Activated naive CD8-positive, alpha-beta T cell (primary cell): ENCODE results near the gene MICALL1.
A peak's percentile ranks its signal among the peaks of the same experiment; 100 is the strongest.

Source experiments
- H3K27ac Mint-ChIP-seq: one replicate; pipeline ENCODE4 v1.8.0; 2021; ENCODE audit warnings: mixed read lengths
- H3K27me3 Mint-ChIP-seq: one replicate; pipeline ENCODE4 v1.8.0; 2021; ENCODE audit warnings: mixed read lengths
- H3K36me3 Mint-ChIP-seq: one replicate; pipeline ENCODE4 v1.8.0; 2021; ENCODE audit warnings: mixed read lengths
- H3K4me1 Mint-ChIP-seq: one replicate; pipeline ENCODE4 v1.8.0; 2021; ENCODE audit warnings: low read depth, mixed read lengths
- H3K4me3 Mint-ChIP-seq: one replicate; pipeline ENCODE4 v1.8.0; 2021; ENCODE audit warnings: mild to moderate bottlenecking, mixed read lengths
- H3K9me3 Mint-ChIP-seq: one replicate; pipeline ENCODE4 v1.8.0; 2021; ENCODE audit warnings: low read depth, mixed read lengths

Gene MICALL1

GRCh38 chr22:37905534-37906363 lies at the start of gene MICALL1:
MICALL1 (plus strand) TSS chr22:37906297; CDS start chr22:37906423, 126 bp downstream.
- H3K4me3 Mint-ChIP-seq, result peak within 1 kb of the TSS; percentile 85
- peaks cover 30% of the 10 kb centered on the region for H3K4me1 Mint-ChIP-seq
- H3K27me3 Mint-ChIP-seq, result no peaks in the 10 kb centered on the region
- H3K27ac Mint-ChIP-seq, result peak within 1 kb of the TSS; percentile 81
- no peaks in the 10 kb centered on the region for H3K36me3 Mint-ChIP-seq
- no peaks in the 10 kb centered on the region for H3K9me3 Mint-ChIP-seq

GRCh38 chr22:37860796-37861421 lies 45.2 kb upstream of the MICALL1 start:
- no peak overlapping the region for H3K4me3 Mint-ChIP-seq
- H3K9me3 Mint-ChIP-seq, result no peaks in the 10 kb centered on the region
- no peaks in the 10 kb centered on the region for H3K27me3 Mint-ChIP-seq
- H3K27ac Mint-ChIP-seq, result no peak overlapping the region
- H3K4me1 Mint-ChIP-seq, result peaks cover 13% of the 10 kb centered on the region
- H3K36me3 Mint-ChIP-seq, result no peaks in the 10 kb centered on the region

- peaks cover 11% of the 10 kb centered on the region for H3K4me1 Mint-ChIP-seq
- H3K27me3 Mint-ChIP-seq, result no peaks in the 10 kb centered on the region
- H3K36me3 Mint-ChIP-seq, result no peaks in the 10 kb centered on the region
- no peak overlapping the region for H3K27ac Mint-ChIP-seq
- H3K9me3 Mint-ChIP-seq, result no peaks in the 10 kb centered on the region
- no peak overlapping the region for H3K4me3 Mint-ChIP-seq
Measured at GRCh38 chr22:37862570-37863325, 43.3 kb upstream of the MICALL1 start.

GRCh38 chr22:37865510-37865909 lies 40.6 kb upstream of the MICALL1 start:
- Mint-ChIP-seq H3K36me3 (peaks cover 3% of the 10 kb centered on the region), H3K4me1 (peaks cover 12% of the 10 kb centered on the region), H3K27me3 (no peaks in the 10 kb centered on the region), H3K27ac (no peak overlapping the region), H3K9me3 (no peaks in the 10 kb centered on the region), H3K4me3 (no peak overlapping the region)

- Mint-ChIP-seq H3K27ac (no peak overlapping the region), H3K4me1 (peaks cover 1% of the 10 kb centered on the region), H3K36me3 (peaks cover 10% of the 10 kb centered on the region), H3K27me3 (no peaks in the 10 kb centered on the region), H3K9me3 (no peaks in the 10 kb centered on the region), H3K4me3 (no peak overlapping the region)
Measured at GRCh38 chr22:37870273-37870672, 35.8 kb upstream of the MICALL1 start.

GRCh38 chr22:37880668-37881440 lies 25.2 kb upstream of the MICALL1 start:
- H3K9me3 Mint-ChIP-seq, result no peaks in the 10 kb centered on the region
- peaks cover 12% of the 10 kb centered on the region for H3K4me1 Mint-ChIP-seq
- no peaks in the 10 kb centered on the region for H3K27me3 Mint-ChIP-seq
- peaks cover 4% of the 10 kb centered on the region for H3K36me3 Mint-ChIP-seq
- H3K4me3 Mint-ChIP-seq, result no peak overlapping the region
- no peak overlapping the region for H3K27ac Mint-ChIP-seq

- H3K9me3 Mint-ChIP-seq, result no peaks in the 10 kb centered on the region
- H3K27ac Mint-ChIP-seq, result no peak overlapping the region
- H3K27me3 Mint-ChIP-seq, result no peaks in the 10 kb centered on the region
- H3K36me3 Mint-ChIP-seq, result peaks cover 2% of the 10 kb centered on the region
- peaks cover 11% of the 10 kb centered on the region for H3K4me1 Mint-ChIP-seq
- H3K4me3 Mint-ChIP-seq, result no peak overlapping the region
Measured at GRCh38 chr22:37884420-37884819, 21.7 kb upstream of the MICALL1 start.

- Mint-ChIP-seq H3K27ac (no peak overlapping the region), H3K36me3 (peaks cover 2% of the 10 kb centered on the region), H3K9me3 (no peaks in the 10 kb centered on the region), H3K4me1 (peaks cover 7% of the 10 kb centered on the region), H3K27me3 (no peaks in the 10 kb centered on the region), H3K4me3 (no peak overlapping the region)
Measured at GRCh38 chr22:37887584-37888378, 18.3 kb upstream of the MICALL1 start.

- Mint-ChIP-seq H3K27ac (peak overlapping the region; percentile 18), H3K4me1 (peaks cover 18% of the 10 kb centered on the region), H3K9me3 (no peaks in the 10 kb centered on the region), H3K27me3 (no peaks in the 10 kb centered on the region), H3K4me3 (no peak overlapping the region), H3K36me3 (peaks cover 2% of the 10 kb centered on the region)
Measured at GRCh38 chr22:37891926-37892325, 14.2 kb upstream of the MICALL1 start.

GRCh38 chr22:37892566-37893335 lies 13.3 kb upstream of the MICALL1 start:
- Mint-ChIP-seq H3K27ac (peak overlapping the region; percentile 54), H3K4me1 (peaks cover 20% of the 10 kb centered on the region), H3K27me3 (no peaks in the 10 kb centered on the region), H3K4me3 (no peak overlapping the region), H3K9me3 (no peaks in the 10 kb centered on the region), H3K36me3 (peaks cover 2% of the 10 kb centered on the region)

GRCh38 chr22:37893583-37893983 lies 12.5 kb upstream of the MICALL1 start:
- Mint-ChIP-seq H3K9me3 (no peaks in the 10 kb centered on the region), H3K27me3 (no peaks in the 10 kb centered on the region), H3K27ac (peak overlapping the region; percentile 54), H3K36me3 (no peaks in the 10 kb centered on the region), H3K4me3 (no peak overlapping the region), H3K4me1 (peaks cover 22% of the 10 kb centered on the region)

GRCh38 chr22:37894939-37895670 lies 11.0 kb upstream of the MICALL1 start:
- peak overlapping the region; percentile 28 for H3K27ac Mint-ChIP-seq
- no peaks in the 10 kb centered on the region for H3K27me3 Mint-ChIP-seq
- no peaks in the 10 kb centered on the region for H3K36me3 Mint-ChIP-seq
- H3K9me3 Mint-ChIP-seq, result no peaks in the 10 kb centered on the region
- no peak overlapping the region for H3K4me3 Mint-ChIP-seq
- peaks cover 22% of the 10 kb centered on the region for H3K4me1 Mint-ChIP-seq

GRCh38 chr22:37896181-37896592 lies 9.9 kb upstream of the MICALL1 start:
- Mint-ChIP-seq H3K9me3 (no peaks in the 10 kb centered on the region), H3K4me1 (peaks cover 22% of the 10 kb centered on the region), H3K27ac (peak overlapping the region; percentile 78), H3K4me3 (peak overlapping the region; percentile 27), H3K36me3 (no peaks in the 10 kb centered on the region), H3K27me3 (no peaks in the 10 kb centered on the region)
